Measurements from ENCODE around the gene WDR74. TPM values are rescaled to one million over a fixed set of nuclear protein-coding genes. Genes with fewer than 3 reads are reported as not detected.

Gene WDR74
- total and polyA plus RNA-seq, 2 of the 13 experiments (the other 11 are each of a cell fraction or from before 2014, with no cell fraction given): 77.0 to 83.3 TPM

DNA sequence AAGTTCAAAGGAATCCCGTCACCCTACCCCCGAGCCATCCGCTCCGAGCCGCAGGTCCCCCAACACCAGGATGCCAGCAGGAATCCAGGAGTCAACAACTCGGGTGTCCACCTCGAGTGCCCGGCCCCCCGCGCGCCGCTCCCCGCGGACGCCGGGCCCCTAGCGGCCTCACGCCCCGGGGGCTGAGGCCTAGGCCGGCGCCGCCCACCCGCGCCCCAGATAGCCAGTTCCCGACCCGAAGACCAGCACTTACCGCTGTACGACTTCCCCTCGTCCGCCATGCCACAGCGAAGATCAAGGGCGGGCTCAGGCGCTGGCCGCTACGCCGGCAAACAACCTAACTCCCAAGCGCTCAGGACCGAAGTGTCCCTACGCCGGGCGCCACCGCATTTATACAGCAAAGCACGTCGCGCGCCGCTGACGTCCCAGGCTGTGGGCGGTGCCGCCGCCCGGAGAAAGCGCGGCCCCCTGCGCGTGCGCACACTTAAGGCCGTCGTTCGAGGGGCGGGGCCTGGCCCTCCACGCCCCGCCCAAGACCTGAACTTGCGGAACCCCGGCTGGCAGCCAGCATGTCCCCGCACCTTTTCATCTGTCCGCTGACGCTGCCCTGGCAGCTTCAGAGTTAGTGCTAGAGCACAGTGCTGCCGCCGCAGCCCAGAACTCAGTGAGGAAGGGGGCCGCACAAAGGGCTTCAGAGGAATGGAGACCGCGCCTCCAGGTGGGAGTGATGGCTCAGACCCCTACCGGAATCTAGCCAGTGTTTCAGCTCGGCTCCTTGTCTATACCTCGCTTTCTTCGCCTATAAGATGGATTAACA, 34.1 kb downstream of the WDR74 start, which contains the start of gene NXF1 (continued):
- TF ChIP-seq SAP130 (CRISPR knock-in tag; IDR thresholded peaks at IDR 0.05; ENCODE audit: low read depth) (peak; percentile 94), ZNF468 (CRISPR knock-in tag; IDR thresholded peaks at IDR 0.05) (no peak), TSC22D2 (CRISPR knock-in tag; IDR thresholded peaks at IDR 0.05; ENCODE audit: borderline replicate concordance) (peak; percentile 94), ZNF570 (CRISPR knock-in tag; IDR thresholded peaks at IDR 0.05; ENCODE audit: borderline replicate concordance) (no peak), RFX3 (CRISPR knock-in tag; IDR thresholded peaks at IDR 0.05) (no peak; the same call in 1 of the 2 replicates), ZNF225 (CRISPR knock-in tag; IDR thresholded peaks at IDR 0.05) (no peak), WIZ (CRISPR knock-in tag; IDR thresholded peaks at IDR 0.05) (no peak), KDM4B (CRISPR knock-in tag; IDR thresholded peaks at IDR 0.05) (peak; percentile 63; the same call in 1 of the 2 replicates), ZFYVE20 (CRISPR knock-in tag; IDR thresholded peaks at IDR 0.05; ENCODE audit: borderline replicate concordance, low read depth) (no peak), REST (IDR thresholded peaks at IDR 0.05; ENCODE audit: borderline replicate concordance in 1 of 2, low read depth in 1 of 2, low read length in 2 of 2) (peak in 1 of 2 experiments; percentile 81; a peak in 1 of 4 replicates), KLF15 (CRISPR knock-in tag; IDR thresholded peaks at IDR 0.05; ENCODE audit: borderline replicate concordance) (no peak), CREM (IDR thresholded peaks at IDR 0.05) (peak; percentile 92), CREM (CRISPR knock-in tag; IDR thresholded peaks at IDR 0.05) (peak; percentile 74), ARHGAP35 (CRISPR knock-in tag; IDR thresholded peaks at IDR 0.05; ENCODE audit: borderline replicate concordance) (peak; percentile 78; the same call in 1 of the 2 replicates), SMAD1 (CRISPR knock-in tag; IDR thresholded peaks at IDR 0.05; ENCODE audit: borderline replicate concordance, low read depth) (0 out of 2 replicates have a peak, but pooled peaks have one; percentile 29)
- TF ChIP-seq, protein P1, sequence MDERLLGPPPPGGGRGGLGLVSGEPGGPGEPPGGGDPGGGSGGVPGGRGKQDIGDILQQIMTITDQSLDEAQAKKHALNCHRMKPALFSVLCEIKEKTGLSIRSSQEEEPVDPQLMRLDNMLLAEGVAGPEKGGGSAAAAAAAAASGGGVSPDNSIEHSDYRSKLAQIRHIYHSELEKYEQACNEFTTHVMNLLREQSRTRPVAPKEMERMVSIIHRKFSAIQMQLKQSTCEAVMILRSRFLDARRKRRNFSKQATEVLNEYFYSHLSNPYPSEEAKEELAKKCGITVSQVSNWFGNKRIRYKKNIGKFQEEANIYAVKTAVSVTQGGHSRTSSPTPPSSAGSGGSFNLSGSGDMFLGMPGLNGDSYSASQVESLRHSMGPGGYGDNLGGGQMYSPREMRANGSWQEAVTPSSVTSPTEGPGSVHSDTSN (CRISPR knock-in tag; IDR thresholded peaks at IDR 0.05): no peak
- TF ChIP-seq, protein P2, sequence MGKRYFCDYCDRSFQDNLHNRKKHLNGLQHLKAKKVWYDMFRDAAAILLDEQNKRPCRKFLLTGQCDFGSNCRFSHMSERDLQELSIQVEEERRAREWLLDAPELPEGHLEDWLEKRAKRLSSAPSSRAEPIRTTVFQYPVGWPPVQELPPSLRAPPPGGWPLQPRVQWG (CRISPR knock-in tag; IDR thresholded peaks at IDR 0.05; ENCODE audit: borderline replicate concordance, low read depth): no peak
- TF ChIP-seq, protein P3, sequence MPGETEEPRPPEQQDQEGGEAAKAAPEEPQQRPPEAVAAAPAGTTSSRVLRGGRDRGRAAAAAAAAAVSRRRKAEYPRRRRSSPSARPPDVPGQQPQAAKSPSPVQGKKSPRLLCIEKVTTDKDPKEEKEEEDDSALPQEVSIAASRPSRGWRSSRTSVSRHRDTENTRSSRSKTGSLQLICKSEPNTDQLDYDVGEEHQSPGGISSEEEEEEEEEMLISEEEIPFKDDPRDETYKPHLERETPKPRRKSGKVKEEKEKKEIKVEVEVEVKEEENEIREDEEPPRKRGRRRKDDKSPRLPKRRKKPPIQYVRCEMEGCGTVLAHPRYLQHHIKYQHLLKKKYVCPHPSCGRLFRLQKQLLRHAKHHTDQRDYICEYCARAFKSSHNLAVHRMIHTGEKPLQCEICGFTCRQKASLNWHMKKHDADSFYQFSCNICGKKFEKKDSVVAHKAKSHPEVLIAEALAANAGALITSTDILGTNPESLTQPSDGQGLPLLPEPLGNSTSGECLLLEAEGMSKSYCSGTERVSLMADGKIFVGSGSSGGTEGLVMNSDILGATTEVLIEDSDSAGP (CRISPR knock-in tag; IDR thresholded peaks at IDR 0.05; ENCODE audit: borderline replicate concordance): peak; percentile 90
- TF ChIP-seq, protein P4, sequence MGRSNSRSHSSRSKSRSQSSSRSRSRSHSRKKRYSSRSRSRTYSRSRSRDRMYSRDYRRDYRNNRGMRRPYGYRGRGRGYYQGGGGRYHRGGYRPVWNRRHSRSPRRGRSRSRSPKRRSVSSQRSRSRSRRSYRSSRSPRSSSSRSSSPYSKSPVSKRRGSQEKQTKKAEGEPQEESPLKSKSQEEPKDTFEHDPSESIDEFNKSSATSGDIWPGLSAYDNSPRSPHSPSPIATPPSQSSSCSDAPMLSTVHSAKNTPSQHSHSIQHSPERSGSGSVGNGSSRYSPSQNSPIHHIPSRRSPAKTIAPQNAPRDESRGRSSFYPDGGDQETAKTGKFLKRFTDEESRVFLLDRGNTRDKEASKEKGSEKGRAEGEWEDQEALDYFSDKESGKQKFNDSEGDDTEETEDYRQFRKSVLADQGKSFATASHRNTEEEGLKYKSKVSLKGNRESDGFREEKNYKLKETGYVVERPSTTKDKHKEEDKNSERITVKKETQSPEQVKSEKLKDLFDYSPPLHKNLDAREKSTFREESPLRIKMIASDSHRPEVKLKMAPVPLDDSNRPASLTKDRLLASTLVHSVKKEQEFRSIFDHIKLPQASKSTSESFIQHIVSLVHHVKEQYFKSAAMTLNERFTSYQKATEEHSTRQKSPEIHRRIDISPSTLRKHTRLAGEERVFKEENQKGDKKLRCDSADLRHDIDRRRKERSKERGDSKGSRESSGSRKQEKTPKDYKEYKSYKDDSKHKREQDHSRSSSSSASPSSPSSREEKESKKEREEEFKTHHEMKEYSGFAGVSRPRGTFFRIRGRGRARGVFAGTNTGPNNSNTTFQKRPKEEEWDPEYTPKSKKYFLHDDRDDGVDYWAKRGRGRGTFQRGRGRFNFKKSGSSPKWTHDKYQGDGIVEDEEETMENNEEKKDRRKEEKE (IDR thresholded peaks at IDR 0.05): no peak

All from HepG2 (cell line).